Fibroblast of lung (primary cell): ENCODE measurements around the gene HPCAL1. TPM values are rescaled to one million over a fixed set of nuclear protein-coding genes. Genes with fewer than 3 reads are reported as not detected.
A peak's percentile ranks its signal among the peaks of the same experiment; 100 is the strongest.

Experiments used
- DNase-seq, 2 donors: peaks; one replicate each; pipeline versions ENCODE4 v3.0.0 to v3.0.0-alpha.2; 2010; ENCODE audit warnings: low read depth in 2 of 2
- H2AFZ ChIP-seq: 2 replicates; pipeline ENCODE4 v1.5.1; 2012; ENCODE audit warnings: low read length, control low read depth, inconsistent platforms
- H3K27ac ChIP-seq: 2 replicates; pipeline ENCODE4 v1.5.1; 2011; ENCODE audit warnings: low read length, control low read depth; ENCODE audit not compliant: insufficient read depth
- H3K27me3 ChIP-seq: 2 replicates; pipeline ENCODE4 v1.5.1; 2011; ENCODE audit warnings: mild to moderate bottlenecking, low read length; ENCODE audit not compliant: control insufficient read depth, insufficient read depth
- H3K36me3 ChIP-seq: 2 replicates; pipeline ENCODE4 v1.5.1; 2011; ENCODE audit warnings: low read length; ENCODE audit not compliant: control insufficient read depth, insufficient read depth
- H3K4me1 ChIP-seq: 2 replicates; pipeline ENCODE4 v1.5.1; 2011; ENCODE audit warnings: low read length; ENCODE audit not compliant: control insufficient read depth, insufficient read depth; ENCODE audit errors: extremely low read depth
- H3K4me2 ChIP-seq: 2 replicates; pipeline ENCODE4 v1.5.1; 2011; ENCODE audit warnings: low read length, control low read depth; ENCODE audit not compliant: insufficient read depth; ENCODE audit errors: extremely low read depth
- H3K4me3 ChIP-seq, 4 experiments: fragments of 200-600 bp in 1 of 4; sonication (generic) in 1 of 4; replicated peaks in 1 of 4; 2 replicates each; pipeline ENCODE4 v1.5.1; 2011 to 2016; ENCODE audit warnings: low read length in 4 of 4, low read depth in 3 of 4, mild to moderate bottlenecking in 3 of 4, control low read depth in 2 of 4, inconsistent platforms in 1 of 4, mixed read lengths in 1 of 4; ENCODE audit not compliant: insufficient read depth in 1 of 4; ENCODE audit errors: control extremely low read depth in 1 of 4
- H3K79me2 ChIP-seq: 2 replicates; pipeline ENCODE4 v1.5.1; 2012; ENCODE audit warnings: mild to moderate bottlenecking, low read length, inconsistent platforms; ENCODE audit not compliant: control insufficient read depth, insufficient read depth
- H3K9ac ChIP-seq: 2 replicates; pipeline ENCODE4 v1.5.1; 2011; ENCODE audit warnings: mild to moderate bottlenecking, low read length, control low read depth; ENCODE audit not compliant: insufficient read depth
- H3K9me3 ChIP-seq: 2 replicates; pipeline ENCODE4 v1.5.1; 2012; ENCODE audit warnings: low read depth, low read length; ENCODE audit not compliant: control insufficient read depth, insufficient read depth
- H4K20me1 ChIP-seq: 2 replicates; pipeline ENCODE4 v1.5.1; 2011; ENCODE audit warnings: low read length; ENCODE audit not compliant: control insufficient read depth, insufficient read depth; ENCODE audit errors: extremely low read depth
- EZH2 ChIP-seq: IDR thresholded peaks from 2 replicates; pipeline ENCODE4 v1.5.1; 2012; ENCODE audit warnings: low read length, control low read depth, mild to moderate bottlenecking; ENCODE audit errors: missing control alignments
- polyA plus RNA-seq, 2 donors: library from polyadenylated mRNA; depleted of rRNA in 1 of 2; stranded (reverse) in 1 of 2; unstranded in 1 of 2; fragments of >200 nt; gene quantifications; 2 replicates each; pipeline ENCODE4 v1.2.1, GENCODE V29; 2011 to 2012; ENCODE audit warnings: missing spikeins in 1 of 2
- total RNA-seq: library from RNA; depleted of rRNA; stranded (reverse); fragments of >200 nt; gene quantifications from 2 replicates; pipeline ENCODE4 v1.2.1, GENCODE V29; 2014
- TF ChIP-seq, protein P1 (sequence below), 2 donors: IDR thresholded peaks in 1 of 2; conservative IDR thresholded peaks in 1 of 2; 1 replicate in 1 of 2; 2 replicates in 1 of 2; pipeline ENCODE4 v1.5.1; 2011 to 2012; ENCODE audit warnings: low read length in 2 of 2, control low read depth in 1 of 2, inconsistent platforms in 1 of 2, low read depth in 1 of 2, mild to moderate bottlenecking in 1 of 2

The HPCAL1 gene
- total and polyA plus RNA-seq, 2 donors (not counting 1 experiment from before 2014, with no cell fraction given) = 11.4 to 34.5 TPM

DNA sequence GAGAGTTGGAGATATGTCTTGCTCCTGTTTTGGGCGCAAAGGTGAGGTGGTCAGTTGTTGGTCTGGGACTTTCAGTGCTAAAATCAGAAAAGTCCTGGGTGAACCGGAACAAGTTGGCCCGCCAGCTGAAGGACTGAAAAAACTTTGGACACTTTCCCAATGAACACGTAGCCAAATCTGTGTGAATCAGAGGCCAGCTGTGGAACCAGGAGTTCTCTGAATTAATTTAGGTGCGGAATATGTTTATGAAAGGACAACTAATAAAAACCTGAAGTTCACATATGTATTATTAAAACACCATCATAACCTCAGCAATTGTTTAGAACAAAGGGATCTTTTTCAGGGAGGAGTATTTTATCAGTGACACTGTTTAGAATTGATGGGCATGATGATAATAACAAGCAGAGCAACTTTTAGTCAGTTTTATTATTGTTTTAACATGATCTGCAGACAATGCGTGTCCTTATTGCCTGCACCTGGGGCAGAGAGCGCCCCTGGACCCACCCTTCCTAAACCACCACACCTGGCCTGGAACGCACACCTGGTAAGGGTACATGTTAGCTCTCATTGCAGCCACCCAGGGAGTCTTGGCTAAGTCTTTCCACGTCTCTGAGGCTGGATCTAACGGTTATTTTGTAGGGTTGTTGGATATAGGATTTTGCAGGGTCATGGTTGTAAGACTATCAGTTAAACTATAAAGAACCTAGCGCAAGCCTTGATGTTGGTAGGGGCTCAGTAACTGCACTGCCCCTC is 155.3 kb downstream of the HPCAL1 start:
- H2AFZ ChIP-seq = no peak overlapping the region
- H3K4me2 ChIP-seq = no peak overlapping the region
- H3K9ac ChIP-seq = no peak overlapping the region
- TF ChIP-seq, protein P1, sequence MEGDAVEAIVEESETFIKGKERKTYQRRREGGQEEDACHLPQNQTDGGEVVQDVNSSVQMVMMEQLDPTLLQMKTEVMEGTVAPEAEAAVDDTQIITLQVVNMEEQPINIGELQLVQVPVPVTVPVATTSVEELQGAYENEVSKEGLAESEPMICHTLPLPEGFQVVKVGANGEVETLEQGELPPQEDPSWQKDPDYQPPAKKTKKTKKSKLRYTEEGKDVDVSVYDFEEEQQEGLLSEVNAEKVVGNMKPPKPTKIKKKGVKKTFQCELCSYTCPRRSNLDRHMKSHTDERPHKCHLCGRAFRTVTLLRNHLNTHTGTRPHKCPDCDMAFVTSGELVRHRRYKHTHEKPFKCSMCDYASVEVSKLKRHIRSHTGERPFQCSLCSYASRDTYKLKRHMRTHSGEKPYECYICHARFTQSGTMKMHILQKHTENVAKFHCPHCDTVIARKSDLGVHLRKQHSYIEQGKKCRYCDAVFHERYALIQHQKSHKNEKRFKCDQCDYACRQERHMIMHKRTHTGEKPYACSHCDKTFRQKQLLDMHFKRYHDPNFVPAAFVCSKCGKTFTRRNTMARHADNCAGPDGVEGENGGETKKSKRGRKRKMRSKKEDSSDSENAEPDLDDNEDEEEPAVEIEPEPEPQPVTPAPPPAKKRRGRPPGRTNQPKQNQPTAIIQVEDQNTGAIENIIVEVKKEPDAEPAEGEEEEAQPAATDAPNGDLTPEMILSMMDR (conservative IDR thresholded peaks at IDR 0.05 in 1 of 2, IDR thresholded peaks at IDR 0.05 in 1 of 2; ENCODE audit: low read depth in 1 of 2, low read length in 2 of 2) = no peak
- H3K4me3 ChIP-seq = no peak overlapping the region
- no peaks in the 10 kb centered on the region for H3K4me1 ChIP-seq
- H3K79me2 ChIP-seq = no peaks in the 10 kb centered on the region
- H3K36me3 ChIP-seq = no peaks in the 10 kb centered on the region
- no peaks in the 10 kb centered on the region for H3K27me3 ChIP-seq
- H4K20me1 ChIP-seq = no peaks in the 10 kb centered on the region
- H3K27ac ChIP-seq = no peak overlapping the region
- DNase-seq = peak; percentile 68
- H3K9me3 ChIP-seq = no peaks in the 10 kb centered on the region

DNA sequence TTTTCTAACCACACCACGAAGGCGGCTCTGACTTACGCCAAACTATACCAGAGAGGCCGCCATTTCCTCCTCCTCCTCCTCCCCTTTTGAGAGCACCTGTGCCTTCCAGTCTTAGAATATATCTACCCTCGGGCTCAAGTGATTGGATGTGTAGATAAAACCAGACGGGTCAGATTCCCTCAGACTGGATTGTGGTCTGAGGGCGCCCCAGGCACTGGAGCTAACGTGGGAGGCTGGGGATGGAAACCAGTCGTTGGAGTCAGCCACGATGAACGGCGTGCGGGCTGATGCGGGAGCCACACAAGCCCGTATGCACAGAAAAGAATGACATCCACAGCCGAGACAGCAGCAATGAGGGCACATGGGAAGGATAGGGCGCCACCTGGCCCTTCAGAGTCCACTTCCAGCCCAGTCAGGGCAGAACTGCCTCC is 157.7 kb downstream of the HPCAL1 start:
- TF ChIP-seq, protein P1 (conservative IDR thresholded peaks at IDR 0.05 in 1 of 2, IDR thresholded peaks at IDR 0.05 in 1 of 2; ENCODE audit: low read depth in 1 of 2, low read length in 2 of 2) = no peak
- TF ChIP-seq EZH2 = no peak
- no peaks in the 10 kb centered on the region for H4K20me1 ChIP-seq
- H3K27ac ChIP-seq = no peak overlapping the region
- no peak overlapping the region for H3K9ac ChIP-seq
- no peak overlapping the region for H3K4me3 ChIP-seq
- DNase-seq = no peak
- H3K4me1 ChIP-seq = no peaks in the 10 kb centered on the region
- H3K36me3 ChIP-seq = no peaks in the 10 kb centered on the region
- no peaks in the 10 kb centered on the region for H3K79me2 ChIP-seq
- H3K27me3 ChIP-seq = no peaks in the 10 kb centered on the region
- H2AFZ ChIP-seq = no peak overlapping the region
- H3K9me3 ChIP-seq = no peaks in the 10 kb centered on the region
- H3K4me2 ChIP-seq = no peak overlapping the region

DNA sequence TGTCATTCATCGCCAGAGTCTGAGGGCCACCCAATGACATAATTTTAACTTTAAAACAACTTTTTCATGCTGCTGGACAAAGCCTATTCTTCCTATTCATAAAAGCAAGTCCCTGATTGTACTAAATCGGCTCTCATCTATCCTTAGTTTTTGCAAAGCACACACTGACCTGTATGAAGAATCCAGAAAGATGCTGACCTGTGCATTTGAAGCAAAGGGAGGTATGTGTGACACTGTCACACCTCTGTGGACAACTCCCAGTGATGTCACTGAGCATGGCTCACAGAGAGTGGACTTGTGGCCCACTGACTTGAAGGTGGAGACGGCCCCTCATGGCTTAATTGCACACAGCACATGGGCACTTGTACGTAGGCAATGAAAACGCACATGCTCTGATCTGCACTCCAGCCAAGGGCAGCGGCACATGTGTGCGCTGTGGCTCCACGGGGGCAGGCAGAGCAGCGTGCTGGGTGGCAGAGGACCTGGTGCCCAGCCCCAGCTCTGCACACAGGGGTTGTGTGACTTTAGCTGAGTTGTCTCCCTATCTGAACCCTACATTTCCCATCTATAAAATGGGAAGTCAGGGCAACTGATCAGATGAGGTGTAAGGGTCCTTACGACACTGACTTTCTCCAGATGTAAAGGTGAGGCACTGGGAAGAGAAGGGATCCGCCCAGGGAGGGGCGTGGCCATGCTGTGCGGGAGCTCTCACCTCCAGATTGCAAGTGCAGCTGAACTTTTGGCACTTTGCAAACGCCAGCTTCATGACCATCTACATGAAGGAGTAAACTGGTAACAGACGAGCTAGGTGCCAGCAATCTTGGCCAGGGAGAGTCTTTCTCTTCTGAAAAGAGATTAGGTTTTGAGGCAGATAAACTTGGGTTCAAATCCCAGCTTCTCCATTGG is 159.7 kb downstream of the HPCAL1 start:
- Histone ChIP-seq H3K36me3 (no peaks in the 10 kb centered on the region), H3K79me2 (no peaks in the 10 kb centered on the region), H3K27ac (no peak overlapping the region), H3K4me2 (no peak overlapping the region), H2AFZ (no peak overlapping the region), H4K20me1 (no peaks in the 10 kb centered on the region), H3K9me3 (no peaks in the 10 kb centered on the region), H3K27me3 (peaks cover 7% of the 10 kb centered on the region), H3K4me1 (no peaks in the 10 kb centered on the region), H3K9ac (no peak overlapping the region), H3K4me3 (no peak overlapping the region)
- TF ChIP-seq, protein P1 (conservative IDR thresholded peaks at IDR 0.05 in 1 of 2, IDR thresholded peaks at IDR 0.05 in 1 of 2; ENCODE audit: low read depth in 1 of 2, low read length in 2 of 2) = no peak
- TF ChIP-seq EZH2 = no peak
- no peak for DNase-seq
